ENCODE measurements around the gene OSTM1.
"Not testable (repeated sequence)": the region's sequence is repeated elsewhere in the genome, so short reads cannot be mapped to it uniquely, and the experiment has no call there.

DNA sequence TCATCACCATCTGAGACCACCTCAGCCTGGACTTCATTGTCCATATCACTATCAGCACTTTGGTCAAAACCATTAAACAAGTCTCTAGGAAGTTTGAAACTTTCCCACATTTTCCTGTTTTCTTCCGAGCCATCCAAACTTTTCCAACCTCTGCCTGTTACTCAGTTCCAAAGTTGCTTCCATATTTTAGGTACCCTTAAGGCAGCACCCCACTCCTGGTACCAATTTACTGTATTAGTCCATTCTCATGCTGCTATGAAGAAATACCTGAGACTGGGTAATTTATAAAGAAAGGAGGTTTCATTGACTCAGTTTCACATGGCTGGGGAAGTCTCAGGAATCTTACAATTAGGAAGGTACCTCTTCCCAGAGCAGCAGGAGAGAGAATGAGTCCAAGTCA, 65.3 kb downstream of the OSTM1 start:
- TF ChIP-seq, protein P1, sequence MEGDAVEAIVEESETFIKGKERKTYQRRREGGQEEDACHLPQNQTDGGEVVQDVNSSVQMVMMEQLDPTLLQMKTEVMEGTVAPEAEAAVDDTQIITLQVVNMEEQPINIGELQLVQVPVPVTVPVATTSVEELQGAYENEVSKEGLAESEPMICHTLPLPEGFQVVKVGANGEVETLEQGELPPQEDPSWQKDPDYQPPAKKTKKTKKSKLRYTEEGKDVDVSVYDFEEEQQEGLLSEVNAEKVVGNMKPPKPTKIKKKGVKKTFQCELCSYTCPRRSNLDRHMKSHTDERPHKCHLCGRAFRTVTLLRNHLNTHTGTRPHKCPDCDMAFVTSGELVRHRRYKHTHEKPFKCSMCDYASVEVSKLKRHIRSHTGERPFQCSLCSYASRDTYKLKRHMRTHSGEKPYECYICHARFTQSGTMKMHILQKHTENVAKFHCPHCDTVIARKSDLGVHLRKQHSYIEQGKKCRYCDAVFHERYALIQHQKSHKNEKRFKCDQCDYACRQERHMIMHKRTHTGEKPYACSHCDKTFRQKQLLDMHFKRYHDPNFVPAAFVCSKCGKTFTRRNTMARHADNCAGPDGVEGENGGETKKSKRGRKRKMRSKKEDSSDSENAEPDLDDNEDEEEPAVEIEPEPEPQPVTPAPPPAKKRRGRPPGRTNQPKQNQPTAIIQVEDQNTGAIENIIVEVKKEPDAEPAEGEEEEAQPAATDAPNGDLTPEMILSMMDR (conservative IDR thresholded peaks at IDR 0.05), result not testable (repeated sequence)
- not testable (repeated sequence) for TF ChIP-seq ZFX (IDR thresholded peaks at IDR 0.05)

All from C4-2B (cell line).